H9 (cell line): ENCODE data around the gene NSUN6. TPM values are rescaled to one million over a fixed set of nuclear protein-coding genes. Genes with fewer than 3 reads are reported as not detected.

ENCODE experiments used
- DNase-seq: peaks from one replicate; pipeline ENCODE4 v3.0.0-alpha.2; 2017
- H2AFZ ChIP-seq: one replicate; pipeline ENCODE4 v1.6.1; 2013; ENCODE audit warnings: mild to moderate bottlenecking, low read length, control low read depth, moderate library complexity
- H2AK5ac ChIP-seq: 2 replicates; pipeline ENCODE4 v1.6.1; 2013; ENCODE audit warnings: low read length, control low read depth, mixed read lengths; ENCODE audit not compliant: insufficient read length
- H2BK120ac ChIP-seq: one replicate; pipeline ENCODE4 v1.6.1; 2013; ENCODE audit warnings: low read depth, mild to moderate bottlenecking, low read length, control low read depth, inconsistent platforms; ENCODE audit not compliant: poor library complexity, severe bottlenecking
- H2BK12ac ChIP-seq: 2 replicates; pipeline ENCODE4 v1.6.1; 2013; ENCODE audit warnings: low read length, control low read depth, mixed read lengths, low read depth; ENCODE audit not compliant: insufficient read length
- H2BK15ac ChIP-seq: 2 replicates; pipeline ENCODE4 v1.6.1; 2013; ENCODE audit warnings: low read depth, low read length, control low read depth
- H2BK20ac ChIP-seq: one replicate; pipeline ENCODE4 v1.6.1; 2013; ENCODE audit warnings: low read depth, mild to moderate bottlenecking, low read length, control low read depth, inconsistent platforms; ENCODE audit not compliant: poor library complexity, severe bottlenecking
- H2BK5ac ChIP-seq: 2 replicates; pipeline ENCODE4 v1.6.1; 2013; ENCODE audit warnings: low read length, control low read depth, mixed read lengths; ENCODE audit not compliant: insufficient read length
- H3K14ac ChIP-seq: 2 replicates; pipeline ENCODE4 v1.6.1; 2013; ENCODE audit warnings: low read length, control low read depth; ENCODE audit not compliant: insufficient read depth
- H3K18ac ChIP-seq: 2 replicates; pipeline ENCODE4 v1.6.1; 2013; ENCODE audit warnings: low read depth, mild to moderate bottlenecking, mixed read lengths, low read length, control low read depth; ENCODE audit not compliant: insufficient read length
- H3K23ac ChIP-seq: 2 replicates; pipeline ENCODE4 v1.6.1; 2013; ENCODE audit warnings: low read length, control low read depth, mixed read lengths, low read depth; ENCODE audit not compliant: insufficient read length
- H3K23me2 ChIP-seq: 2 replicates; pipeline ENCODE4 v1.6.1; 2013; ENCODE audit warnings: low read depth, mild to moderate bottlenecking, mixed read lengths, low read length, control low read depth; ENCODE audit not compliant: insufficient read length, poor library complexity, severe bottlenecking
- H3K27ac ChIP-seq: 2 replicates; pipeline ENCODE4 v1.5.1; 2013; ENCODE audit warnings: low read length, control low read depth, mixed read lengths, low read depth; ENCODE audit not compliant: insufficient read length
- H3K27me3 ChIP-seq: 2 replicates; pipeline ENCODE4 v1.6.1; 2013; ENCODE audit warnings: low read length, control low read depth, inconsistent platforms; ENCODE audit not compliant: insufficient read depth
- H3K4ac ChIP-seq: 2 replicates; pipeline ENCODE4 v1.6.1; 2013; ENCODE audit warnings: low read depth, mild to moderate bottlenecking, control low read depth, inconsistent platforms, low read length, moderate library complexity
- H3K4me1 ChIP-seq: 2 replicates; pipeline ENCODE4 v1.6.1; 2013; ENCODE audit warnings: low read length, control low read depth, inconsistent platforms; ENCODE audit not compliant: insufficient read depth
- H3K4me2 ChIP-seq: 2 replicates; pipeline ENCODE4 v1.6.1; 2013; ENCODE audit warnings: low read length, control low read depth, mixed read lengths; ENCODE audit not compliant: insufficient read length, insufficient read depth
- H3K56ac ChIP-seq: 2 replicates; pipeline ENCODE4 v1.6.1; 2013; ENCODE audit warnings: low read depth, mild to moderate bottlenecking, mixed read lengths, low read length, control low read depth; ENCODE audit not compliant: insufficient read length
- H3K79me1 ChIP-seq: 2 replicates; pipeline ENCODE4 v1.6.1; 2013; ENCODE audit warnings: low read depth, mild to moderate bottlenecking, moderate library complexity, low read length, control low read depth, inconsistent platforms; ENCODE audit not compliant: insufficient read depth, poor library complexity, severe bottlenecking
- H3K79me2 ChIP-seq: 2 replicates; pipeline ENCODE4 v1.6.1; 2013; ENCODE audit warnings: low read length, control low read depth, inconsistent platforms; ENCODE audit not compliant: insufficient read depth
- H3K9ac ChIP-seq: 2 replicates; pipeline ENCODE4 v1.6.1; 2013; ENCODE audit warnings: low read length, control low read depth, mixed read lengths; ENCODE audit not compliant: insufficient read length; ENCODE audit errors: extremely low read depth
- H3K9me3 ChIP-seq: one replicate; pipeline ENCODE4 v1.6.1; 2013; ENCODE audit warnings: low read depth, low read length, inconsistent platforms; ENCODE audit not compliant: control insufficient read depth
- H3T11ph ChIP-seq: one replicate; pipeline ENCODE4 v1.6.1; 2013; ENCODE audit warnings: mild to moderate bottlenecking, low read length, control low read depth, inconsistent platforms
- H4K20me1 ChIP-seq: one replicate; pipeline ENCODE4 v1.6.1; 2013; ENCODE audit not compliant: control insufficient read depth, insufficient read length, insufficient read depth
- H4K5ac ChIP-seq: 2 replicates; pipeline ENCODE4 v1.6.1; 2013; ENCODE audit warnings: low read depth, mild to moderate bottlenecking, mixed read lengths, low read length, control low read depth; ENCODE audit not compliant: insufficient read length
- H4K8ac ChIP-seq: replicated peaks from 2 replicates; pipeline ENCODE4 v1.6.1; 2013; ENCODE audit warnings: low read length, control low read depth, mixed read lengths, low read depth; ENCODE audit not compliant: insufficient read length
- H4K91ac ChIP-seq: 2 replicates; pipeline ENCODE4 v1.6.1; 2013; ENCODE audit warnings: low read depth, mild to moderate bottlenecking, moderate library complexity, mixed read lengths, low read length, control low read depth; ENCODE audit not compliant: insufficient read length
- H3K27ac Mint-ChIP-seq, 3 experiments: 2 replicates in 2 of 3; 3 replicates in 1 of 3; pipeline ENCODE4 v1.8.0; 2020 to 2021; ENCODE audit warnings: mixed read lengths in 3 of 3, mild to moderate bottlenecking in 1 of 3, moderate library complexity in 1 of 3
- H3K27me3 Mint-ChIP-seq: 2 replicates; pipeline ENCODE4 v1.8.0; 2021; ENCODE audit warnings: low read depth, mild to moderate bottlenecking, moderate library complexity, mixed read lengths
- H3K36me3 Mint-ChIP-seq, 3 experiments: 2 replicates in 2 of 3; 3 replicates in 1 of 3; pipeline ENCODE4 v1.8.0; 2020 to 2021; ENCODE audit warnings: low read depth in 3 of 3, mixed read lengths in 3 of 3; ENCODE audit not compliant: insufficient read depth in 1 of 3
- H3K4me1 Mint-ChIP-seq, 2 experiments: 2 replicates each; pipeline ENCODE4 v1.8.0; 2020; ENCODE audit warnings: mixed read lengths in 2 of 2
- H3K4me3 Mint-ChIP-seq, 2 experiments: 2 replicates in 1 of 2; 3 replicates in 1 of 2; pipeline ENCODE4 v1.8.0; 2020 to 2021; ENCODE audit warnings: mild to moderate bottlenecking in 2 of 2, mixed read lengths in 2 of 2, moderate library complexity in 1 of 2
- H3K9me3 Mint-ChIP-seq, 2 experiments: 2 replicates in 1 of 2; 3 replicates in 1 of 2; pipeline ENCODE4 v1.8.0; 2020; ENCODE audit warnings: mild to moderate bottlenecking in 2 of 2, mixed read lengths in 2 of 2, moderate library complexity in 1 of 2
- total RNA-seq: library from RNA; stranded (reverse); gene quantifications from 2 replicates; pipeline ENCODE4 v1.2.1, GENCODE V29; 2021
- TF ChIP-seq, protein P1 (sequence below): fragments of 200-600 bp; sonication (generic); conservative IDR thresholded peaks from 3 replicates; pipeline ENCODE4 v1.8.0; 2021; ENCODE audit warnings: antibody characterized with exemption, mild to moderate bottlenecking

The NSUN6 gene
- total RNA-seq, 1 experiment from 2014 or later, result 11.9 TPM

DNA sequence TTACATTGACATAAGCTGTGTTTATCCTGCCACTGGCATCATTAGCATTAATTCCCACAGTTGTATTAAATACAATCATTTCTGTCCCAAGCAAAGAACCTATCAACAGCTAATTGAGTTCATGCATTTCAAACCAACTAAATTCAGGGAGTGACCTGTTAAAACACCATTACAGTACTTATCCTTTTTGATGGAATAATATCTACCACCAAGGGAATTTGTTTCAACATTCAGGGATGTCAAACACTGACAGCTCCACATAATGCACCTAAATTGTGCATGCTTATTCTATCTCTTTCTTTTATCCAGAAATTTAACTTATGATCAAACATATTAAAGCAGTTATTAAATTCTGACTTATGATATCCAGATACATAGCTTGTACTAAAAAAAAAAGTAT, 136.8 kb downstream of the NSUN6 start:
- Histone ChIP-seq H3K4me1 (no peaks in the 10 kb centered on the region), H2BK12ac (no peak overlapping the region), H3K9me3 (no peaks in the 10 kb centered on the region), H3T11ph (no peak overlapping the region), H4K8ac (no peak overlapping the region), H3K27ac (no peak overlapping the region), H3K14ac (no peak overlapping the region), H4K91ac (no peak overlapping the region), H2AK5ac (no peak overlapping the region), H3K56ac (no peak overlapping the region), H2BK120ac (no peak overlapping the region), H2BK20ac (no peak overlapping the region), H4K20me1 (no peaks in the 10 kb centered on the region), H2BK15ac (no peak overlapping the region), H3K79me1 (no peaks in the 10 kb centered on the region), H3K27me3 (no peaks in the 10 kb centered on the region), H2AFZ (no peak overlapping the region), H3K9ac (no peak overlapping the region), H4K5ac (no peak overlapping the region), H2BK5ac (no peak overlapping the region), H3K4me2 (no peak overlapping the region), H3K23me2 (no peaks in the 10 kb centered on the region), H3K4ac (no peak overlapping the region), H3K79me2 (no peaks in the 10 kb centered on the region), H3K18ac (no peak overlapping the region), H3K23ac (no peak overlapping the region)
- H3K27me3 Mint-ChIP-seq, result no peaks in the 10 kb centered on the region
- no peaks in the 10 kb centered on the region for H3K9me3 Mint-ChIP-seq
- no peaks in the 10 kb centered on the region; a peak in 1 of 7 replicates for H3K36me3 Mint-ChIP-seq
- no peak overlapping the region for H3K4me3 Mint-ChIP-seq
- TF ChIP-seq, protein P1, sequence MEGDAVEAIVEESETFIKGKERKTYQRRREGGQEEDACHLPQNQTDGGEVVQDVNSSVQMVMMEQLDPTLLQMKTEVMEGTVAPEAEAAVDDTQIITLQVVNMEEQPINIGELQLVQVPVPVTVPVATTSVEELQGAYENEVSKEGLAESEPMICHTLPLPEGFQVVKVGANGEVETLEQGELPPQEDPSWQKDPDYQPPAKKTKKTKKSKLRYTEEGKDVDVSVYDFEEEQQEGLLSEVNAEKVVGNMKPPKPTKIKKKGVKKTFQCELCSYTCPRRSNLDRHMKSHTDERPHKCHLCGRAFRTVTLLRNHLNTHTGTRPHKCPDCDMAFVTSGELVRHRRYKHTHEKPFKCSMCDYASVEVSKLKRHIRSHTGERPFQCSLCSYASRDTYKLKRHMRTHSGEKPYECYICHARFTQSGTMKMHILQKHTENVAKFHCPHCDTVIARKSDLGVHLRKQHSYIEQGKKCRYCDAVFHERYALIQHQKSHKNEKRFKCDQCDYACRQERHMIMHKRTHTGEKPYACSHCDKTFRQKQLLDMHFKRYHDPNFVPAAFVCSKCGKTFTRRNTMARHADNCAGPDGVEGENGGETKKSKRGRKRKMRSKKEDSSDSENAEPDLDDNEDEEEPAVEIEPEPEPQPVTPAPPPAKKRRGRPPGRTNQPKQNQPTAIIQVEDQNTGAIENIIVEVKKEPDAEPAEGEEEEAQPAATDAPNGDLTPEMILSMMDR, result no peak
- H3K4me1 Mint-ChIP-seq, result peaks cover 2 to 9% of the 10 kb centered on the region in 2 experiments
- DNase-seq, result no peak
- no peak overlapping the region for H3K27ac Mint-ChIP-seq
